Glutamatergic neuron (in vitro differentiated cells): ENCODE measurements around the gene ANXA3. TPM values are rescaled to one million over a fixed set of nuclear protein-coding genes. Genes with fewer than 3 reads are reported as not detected.

Source experiments
- DNase-seq: peaks from one replicate; pipeline ENCODE4 v3.0.0; 2022
- H3K27ac Mint-ChIP-seq: one replicate; pipeline ENCODE4 v1.8.0; 2020; ENCODE audit warnings: mild to moderate bottlenecking, mixed read lengths, inconsistent platforms; ENCODE audit not compliant: unreplicated experiment
- H3K27me3 Mint-ChIP-seq: one replicate; pipeline ENCODE4 v1.8.0; 2020; ENCODE audit warnings: mild to moderate bottlenecking, moderate library complexity, mixed read lengths, inconsistent platforms; ENCODE audit not compliant: unreplicated experiment
- H3K36me3 Mint-ChIP-seq: one replicate; pipeline ENCODE4 v1.8.0; 2020; ENCODE audit warnings: mild to moderate bottlenecking, mixed read lengths, inconsistent platforms; ENCODE audit not compliant: unreplicated experiment
- H3K4me1 Mint-ChIP-seq: one replicate; pipeline ENCODE4 v1.8.0; 2020; ENCODE audit warnings: mild to moderate bottlenecking, low read depth, mixed read lengths, inconsistent platforms; ENCODE audit not compliant: unreplicated experiment
- H3K4me3 Mint-ChIP-seq: one replicate; pipeline ENCODE4 v1.8.0; 2020; ENCODE audit warnings: mild to moderate bottlenecking, mixed read lengths, inconsistent platforms; ENCODE audit not compliant: unreplicated experiment
- H3K9me3 Mint-ChIP-seq: one replicate; pipeline ENCODE4 v1.8.0; 2020; ENCODE audit warnings: mild to moderate bottlenecking, moderate library complexity, mixed read lengths, inconsistent platforms; ENCODE audit not compliant: unreplicated experiment
- total RNA-seq: library from RNA; stranded (reverse); fragmentation: NEBNext Ultra II Directional; extraction: Animal tissue kit (Norgen Biotek cat#: 25700); gene quantifications from one replicate; pipeline ENCODE4 v1.2.1, GENCODE V29; 2021; ENCODE audit not compliant: unreplicated experiment
- TF ChIP-seq, protein P1 (sequence below): fragments of 200-600 bp; sonication (generic); IDR thresholded peaks from one replicate; pipeline ENCODE4 v1.5.0; 2021; ENCODE audit not compliant: partially characterized antibody, unreplicated experiment

Gene ANXA3
- total RNA-seq, 1 donor from 2014 or later = not detected

DNA sequence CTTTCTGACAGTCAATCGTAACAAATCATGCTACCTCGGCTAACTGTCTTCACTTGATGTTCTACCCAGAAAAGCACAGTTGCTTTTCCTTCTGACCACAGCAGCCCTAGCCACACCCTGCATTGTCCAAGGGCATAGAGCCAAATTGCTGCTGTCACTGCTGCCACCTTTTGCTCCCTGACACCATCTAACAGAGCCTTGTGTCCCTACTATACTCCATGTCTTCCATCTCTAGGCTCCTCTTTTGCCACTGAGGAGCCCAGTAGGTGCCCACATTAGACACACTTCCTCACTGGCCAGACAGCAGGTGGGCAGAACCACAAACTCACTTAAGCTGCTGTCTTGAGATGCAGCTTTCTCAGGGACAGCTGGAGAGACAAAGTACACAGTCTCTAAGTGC, 91.4 kb downstream of the ANXA3 start:
- no peaks in the 10 kb centered on the region for H3K36me3 Mint-ChIP-seq
- peaks cover 4% of the 10 kb centered on the region for H3K27me3 Mint-ChIP-seq
- peaks cover 3% of the 10 kb centered on the region for H3K9me3 Mint-ChIP-seq
- no peak overlapping the region for H3K27ac Mint-ChIP-seq
- TF ChIP-seq, protein P1, sequence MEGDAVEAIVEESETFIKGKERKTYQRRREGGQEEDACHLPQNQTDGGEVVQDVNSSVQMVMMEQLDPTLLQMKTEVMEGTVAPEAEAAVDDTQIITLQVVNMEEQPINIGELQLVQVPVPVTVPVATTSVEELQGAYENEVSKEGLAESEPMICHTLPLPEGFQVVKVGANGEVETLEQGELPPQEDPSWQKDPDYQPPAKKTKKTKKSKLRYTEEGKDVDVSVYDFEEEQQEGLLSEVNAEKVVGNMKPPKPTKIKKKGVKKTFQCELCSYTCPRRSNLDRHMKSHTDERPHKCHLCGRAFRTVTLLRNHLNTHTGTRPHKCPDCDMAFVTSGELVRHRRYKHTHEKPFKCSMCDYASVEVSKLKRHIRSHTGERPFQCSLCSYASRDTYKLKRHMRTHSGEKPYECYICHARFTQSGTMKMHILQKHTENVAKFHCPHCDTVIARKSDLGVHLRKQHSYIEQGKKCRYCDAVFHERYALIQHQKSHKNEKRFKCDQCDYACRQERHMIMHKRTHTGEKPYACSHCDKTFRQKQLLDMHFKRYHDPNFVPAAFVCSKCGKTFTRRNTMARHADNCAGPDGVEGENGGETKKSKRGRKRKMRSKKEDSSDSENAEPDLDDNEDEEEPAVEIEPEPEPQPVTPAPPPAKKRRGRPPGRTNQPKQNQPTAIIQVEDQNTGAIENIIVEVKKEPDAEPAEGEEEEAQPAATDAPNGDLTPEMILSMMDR = no peak
- H3K4me3 Mint-ChIP-seq = no peak overlapping the region
- H3K4me1 Mint-ChIP-seq = no peaks in the 10 kb centered on the region
- no peak for DNase-seq

DNA sequence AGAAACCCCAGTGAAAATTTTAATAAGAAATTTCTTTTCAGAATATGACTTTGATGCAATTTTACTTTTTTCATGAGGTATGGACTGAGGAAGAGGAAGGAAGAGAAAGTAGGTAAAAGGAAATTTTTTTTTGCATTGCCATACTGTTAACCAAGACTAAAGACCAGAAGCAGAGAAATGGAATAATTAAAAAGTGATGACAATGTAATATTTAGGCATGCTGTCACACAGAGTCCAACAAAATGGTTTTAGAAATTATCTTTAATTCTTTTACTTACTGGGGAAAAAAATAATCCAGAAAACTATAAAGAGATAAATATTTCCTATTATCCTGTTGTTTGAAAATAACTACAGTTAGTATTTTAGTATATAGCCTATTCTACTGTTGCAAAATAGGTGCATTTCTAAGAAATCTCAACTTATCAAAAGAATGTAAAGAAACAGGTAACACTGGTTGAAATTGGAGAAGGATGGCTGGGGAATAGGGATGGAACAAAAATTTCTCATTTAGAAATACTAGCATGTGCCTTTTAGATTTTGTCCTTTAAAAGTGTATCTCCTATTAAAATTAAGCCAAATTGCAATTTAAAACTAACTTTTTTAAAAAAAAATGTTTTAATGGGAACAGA, 92.6 kb downstream of the ANXA3 start:
- no peak for DNase-seq
- Mint-ChIP-seq H3K27me3 (no peaks in the 10 kb centered on the region), H3K36me3 (no peaks in the 10 kb centered on the region), H3K4me1 (no peaks in the 10 kb centered on the region), H3K4me3 (no peak overlapping the region), H3K9me3 (peaks cover 2% of the 10 kb centered on the region), H3K27ac (no peak overlapping the region)
- TF ChIP-seq, protein P1 = no peak

DNA sequence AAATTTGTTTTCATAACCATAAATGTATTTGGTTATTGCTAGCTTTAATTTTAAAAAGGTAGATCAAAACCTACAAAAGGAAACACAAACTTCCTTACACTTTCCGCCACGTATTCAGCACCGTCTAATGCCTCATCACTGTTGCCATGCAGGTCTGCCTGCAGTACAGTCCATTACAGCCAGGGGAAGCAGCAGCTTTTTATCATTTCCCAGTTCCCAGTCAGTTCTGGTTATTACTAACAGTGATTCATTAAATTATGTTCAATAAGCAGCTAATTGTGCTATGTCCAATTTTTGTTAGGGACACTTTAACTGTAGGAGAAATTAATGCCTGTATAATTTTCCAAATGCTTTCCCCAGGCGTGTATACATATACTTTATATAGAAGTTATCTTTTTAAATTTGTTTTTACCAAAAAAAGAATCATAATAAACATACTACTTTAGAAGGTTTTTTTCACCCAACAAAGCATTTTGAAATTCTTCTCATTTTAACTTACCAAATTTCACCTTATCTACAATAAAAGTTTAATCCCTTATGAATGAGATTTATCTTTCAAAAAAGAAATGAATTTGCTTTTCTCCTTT, 93.3 kb downstream of the ANXA3 start:
- H3K9me3 Mint-ChIP-seq = peaks cover 2% of the 10 kb centered on the region
- H3K36me3 Mint-ChIP-seq = no peaks in the 10 kb centered on the region
- no peaks in the 10 kb centered on the region for H3K4me1 Mint-ChIP-seq
- peak; percentile 38 for DNase-seq
- H3K4me3 Mint-ChIP-seq = no peak overlapping the region
- no peaks in the 10 kb centered on the region for H3K27me3 Mint-ChIP-seq
- TF ChIP-seq, protein P1 = peak; percentile 89
- no peak overlapping the region for H3K27ac Mint-ChIP-seq

DNA sequence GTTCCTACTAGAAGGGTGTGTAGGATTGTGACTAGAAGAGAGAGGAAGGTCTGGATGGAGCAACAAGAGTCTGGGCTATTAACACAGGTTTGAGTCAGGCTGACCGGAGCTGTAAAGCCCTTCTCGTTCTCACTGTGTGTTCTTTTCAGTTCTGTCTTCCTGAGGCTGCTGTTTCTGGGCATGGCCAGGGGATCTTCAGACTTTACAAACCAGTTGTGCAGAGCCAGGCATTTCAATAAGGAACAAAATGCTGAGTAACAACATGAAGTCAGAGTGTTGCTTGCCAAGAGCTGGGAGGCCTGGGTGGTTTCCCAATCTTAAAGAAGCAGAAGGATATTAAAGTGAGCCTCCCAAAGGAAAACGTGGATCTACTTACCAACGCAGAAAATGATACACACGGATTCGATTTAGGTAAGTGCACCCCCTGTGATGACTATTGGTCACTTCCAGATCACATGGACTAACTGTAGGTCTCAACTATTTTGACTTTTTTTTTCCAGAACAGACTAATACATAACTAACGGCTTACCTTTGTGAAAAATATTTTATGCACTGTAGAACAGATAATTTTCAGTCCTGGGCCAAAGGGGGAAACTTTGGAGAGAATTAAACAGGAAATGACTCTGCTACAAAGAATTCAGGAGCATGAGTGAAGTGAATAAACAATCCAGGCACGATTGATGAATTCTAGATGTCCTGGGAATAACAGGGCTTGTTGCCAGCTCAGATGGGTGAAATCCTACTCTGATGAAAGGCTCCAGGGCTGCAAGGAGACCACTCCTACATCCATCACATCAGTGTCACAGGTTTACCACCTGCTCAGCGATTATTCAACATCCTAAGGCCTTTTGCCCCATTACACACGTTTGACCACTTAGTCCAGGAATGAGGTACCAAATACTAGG, 94.5 kb downstream of the ANXA3 start:
- TF ChIP-seq, protein P1 = no peak
- H3K4me1 Mint-ChIP-seq = no peaks in the 10 kb centered on the region
- DNase-seq = no peak
- H3K9me3 Mint-ChIP-seq = peaks cover 2% of the 10 kb centered on the region
- no peaks in the 10 kb centered on the region for H3K27me3 Mint-ChIP-seq
- H3K27ac Mint-ChIP-seq = no peak overlapping the region
- H3K4me3 Mint-ChIP-seq = no peak overlapping the region
- H3K36me3 Mint-ChIP-seq = no peaks in the 10 kb centered on the region
